RWPE1 (cell line): Measurements from ENCODE around the gene SDHC.
"Not testable (repeated sequence)": the region's sequence is repeated elsewhere in the genome, so short reads cannot be mapped to it uniquely, and the experiment has no call there.

Experiments used
- CTCF ChIA-PET: fragments of 350-600 bp; sonication (Branson Sonifier 250); formaldehyde crosslinking; extraction: SDS; loops from one replicate; lab custom pipeline; 2021; lab: Yijun Ruan, JAX
- POLR2A ChIA-PET: fragments of 400-600 bp; formaldehyde crosslinking; extraction: SDS; loops from one replicate; lab custom pipeline; 2020; ENCODE audit warnings: antibody characterized with exemption; ENCODE audit not compliant: low non-redundant PET; lab: Yijun Ruan, JAX
- DNase-seq: peaks from one replicate; pipeline ENCODE4 v3.0.0; 2012; ENCODE audit warnings: low spot score
- H3K27ac ChIP-seq: fragments of 450-650 bp; 2 replicates; pipeline ENCODE4 v1.5.1; 2017
- CTCF ChIP-seq: fragments of 450-650 bp; conservative IDR thresholded peaks from 2 replicates; pipeline ENCODE4 v1.5.1; 2017; ENCODE audit warnings: low read depth, mild to moderate bottlenecking

Gene SDHC

GRCh38 chr1:161407451-161407985, 93.3 kb downstream of the SDHC start:
- no peak for DNase-seq
- no peak for TF ChIP-seq CTCF
- no peak overlapping the region for H3K27ac ChIP-seq
- ChIA-PET CTCF (interaction anchor here (0.7 kb wide), 1 partner anchor 95 kb away, joined by 3 read pairs; no protein-coding TSS in a partner anchor), POLR2A (no interaction called here)

GRCh38 chr1:161408429-161409052, 94.4 kb downstream of the SDHC start:
- no peak overlapping the region for H3K27ac ChIP-seq
- ChIA-PET CTCF (no interaction called here), POLR2A (no interaction called here)
- TF ChIP-seq CTCF: no peak
- DNase-seq: no peak

GRCh38 chr1:161409848-161410635, 95.9 kb downstream of the SDHC start:
- CTCF ChIA-PET, DNase-seq, H3K27ac ChIP-seq, POLR2A ChIA-PET: not testable (repeated sequence)

GRCh38 chr1:161410636-161410970, 96.4 kb downstream of the SDHC start:
- CTCF ChIA-PET, H3K27ac ChIP-seq, POLR2A ChIA-PET, DNase-seq: not testable (repeated sequence)
